ENCODE data around the gene MBTPS1.

DNA sequence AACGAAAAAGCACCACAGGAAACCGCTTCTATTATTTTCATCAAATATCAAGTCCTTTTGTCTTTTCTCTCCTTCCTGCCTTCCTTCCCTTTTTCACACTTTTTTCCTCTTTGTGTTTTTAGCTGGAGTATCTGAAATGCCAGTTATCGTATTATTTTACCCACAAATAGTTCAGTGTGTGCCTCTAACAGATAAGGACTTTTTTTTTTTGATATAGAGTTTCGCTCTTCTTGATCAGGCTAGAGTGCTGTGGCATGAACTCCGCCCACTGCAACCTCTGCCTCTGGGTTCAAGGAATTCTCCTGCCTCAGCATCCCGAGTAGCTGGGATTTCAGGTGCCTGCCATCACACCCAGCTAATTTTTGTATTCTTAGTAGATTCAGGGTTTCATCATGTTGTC, 39.0 kb upstream of the MBTPS1 start:
- TF ChIP-seq, protein P1, sequence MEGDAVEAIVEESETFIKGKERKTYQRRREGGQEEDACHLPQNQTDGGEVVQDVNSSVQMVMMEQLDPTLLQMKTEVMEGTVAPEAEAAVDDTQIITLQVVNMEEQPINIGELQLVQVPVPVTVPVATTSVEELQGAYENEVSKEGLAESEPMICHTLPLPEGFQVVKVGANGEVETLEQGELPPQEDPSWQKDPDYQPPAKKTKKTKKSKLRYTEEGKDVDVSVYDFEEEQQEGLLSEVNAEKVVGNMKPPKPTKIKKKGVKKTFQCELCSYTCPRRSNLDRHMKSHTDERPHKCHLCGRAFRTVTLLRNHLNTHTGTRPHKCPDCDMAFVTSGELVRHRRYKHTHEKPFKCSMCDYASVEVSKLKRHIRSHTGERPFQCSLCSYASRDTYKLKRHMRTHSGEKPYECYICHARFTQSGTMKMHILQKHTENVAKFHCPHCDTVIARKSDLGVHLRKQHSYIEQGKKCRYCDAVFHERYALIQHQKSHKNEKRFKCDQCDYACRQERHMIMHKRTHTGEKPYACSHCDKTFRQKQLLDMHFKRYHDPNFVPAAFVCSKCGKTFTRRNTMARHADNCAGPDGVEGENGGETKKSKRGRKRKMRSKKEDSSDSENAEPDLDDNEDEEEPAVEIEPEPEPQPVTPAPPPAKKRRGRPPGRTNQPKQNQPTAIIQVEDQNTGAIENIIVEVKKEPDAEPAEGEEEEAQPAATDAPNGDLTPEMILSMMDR (IDR thresholded peaks at IDR 0.05; ENCODE audit: low read depth, low read length), result no peak
- TF ChIP-seq POLR2A (IDR thresholded peaks at IDR 0.05; ENCODE audit: extremely low read depth, insufficient read length), result no peak
- TF ChIP-seq MYC (IDR thresholded peaks at IDR 0.05; ENCODE audit: low read depth, low read length), result no peak
- TF ChIP-seq, protein P2, sequence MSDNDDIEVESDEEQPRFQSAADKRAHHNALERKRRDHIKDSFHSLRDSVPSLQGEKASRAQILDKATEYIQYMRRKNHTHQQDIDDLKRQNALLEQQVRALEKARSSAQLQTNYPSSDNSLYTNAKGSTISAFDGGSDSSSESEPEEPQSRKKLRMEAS (IDR thresholded peaks at IDR 0.05; ENCODE audit: low read depth, low read length), result no peak
